HG02938 (cell line): ENCODE results near the gene ADAMTS4.

Experiments
- ATAC-seq: cut with Tn5 transposase; IDR thresholded peaks from one replicate; pipeline ENCODE4 v1.9.1; 2021; ENCODE audit warnings: mild to moderate bottlenecking, moderate library complexity; ENCODE audit not compliant: unreplicated experiment

Gene ADAMTS4

DNA sequence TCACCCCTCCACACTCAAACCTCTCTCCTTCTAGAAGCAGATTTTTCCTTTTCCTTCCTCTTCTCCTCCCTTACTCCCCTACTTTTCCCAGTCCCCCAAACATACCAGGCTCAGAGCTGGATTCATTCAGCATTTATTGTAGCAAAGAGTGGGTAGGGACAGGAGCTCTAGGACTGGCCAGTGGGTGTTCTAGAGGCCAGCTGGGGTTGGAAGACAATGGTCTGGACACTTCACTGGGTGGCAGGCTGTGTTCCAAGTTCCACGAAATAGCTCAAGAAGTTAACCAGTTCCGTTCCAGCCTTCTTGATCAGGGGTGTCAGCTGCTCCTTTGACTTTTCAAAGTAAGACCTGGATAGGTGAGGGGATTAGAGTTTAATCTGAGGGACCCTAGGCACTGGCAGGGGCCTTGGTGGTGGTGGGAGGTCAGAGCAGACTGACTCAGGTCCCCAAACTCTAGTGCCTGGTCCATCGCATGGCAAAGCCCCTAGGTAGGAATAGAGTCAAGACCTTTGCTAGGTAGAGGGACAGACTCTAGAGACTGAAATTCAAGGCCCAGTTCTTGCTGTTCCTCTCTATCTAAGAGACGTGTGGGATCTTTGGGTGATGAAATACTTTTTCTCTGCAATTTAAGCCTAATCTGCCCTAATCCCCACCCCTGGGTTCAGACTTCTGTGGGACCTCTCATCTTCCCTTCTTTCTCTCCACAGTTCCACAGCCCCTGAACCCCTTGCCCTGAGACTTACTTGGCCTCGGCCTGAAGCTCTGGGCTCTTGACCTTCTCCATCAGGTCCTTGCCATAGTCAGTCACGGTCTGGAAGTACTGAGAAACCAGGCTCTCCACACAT, 23.5 kb upstream of the ADAMTS4 start:
- ATAC-seq = no peak

GRCh38 chr1:161220002-161220401, 21.1 kb upstream of the ADAMTS4 start:
- ATAC-seq = no peak

DNA sequence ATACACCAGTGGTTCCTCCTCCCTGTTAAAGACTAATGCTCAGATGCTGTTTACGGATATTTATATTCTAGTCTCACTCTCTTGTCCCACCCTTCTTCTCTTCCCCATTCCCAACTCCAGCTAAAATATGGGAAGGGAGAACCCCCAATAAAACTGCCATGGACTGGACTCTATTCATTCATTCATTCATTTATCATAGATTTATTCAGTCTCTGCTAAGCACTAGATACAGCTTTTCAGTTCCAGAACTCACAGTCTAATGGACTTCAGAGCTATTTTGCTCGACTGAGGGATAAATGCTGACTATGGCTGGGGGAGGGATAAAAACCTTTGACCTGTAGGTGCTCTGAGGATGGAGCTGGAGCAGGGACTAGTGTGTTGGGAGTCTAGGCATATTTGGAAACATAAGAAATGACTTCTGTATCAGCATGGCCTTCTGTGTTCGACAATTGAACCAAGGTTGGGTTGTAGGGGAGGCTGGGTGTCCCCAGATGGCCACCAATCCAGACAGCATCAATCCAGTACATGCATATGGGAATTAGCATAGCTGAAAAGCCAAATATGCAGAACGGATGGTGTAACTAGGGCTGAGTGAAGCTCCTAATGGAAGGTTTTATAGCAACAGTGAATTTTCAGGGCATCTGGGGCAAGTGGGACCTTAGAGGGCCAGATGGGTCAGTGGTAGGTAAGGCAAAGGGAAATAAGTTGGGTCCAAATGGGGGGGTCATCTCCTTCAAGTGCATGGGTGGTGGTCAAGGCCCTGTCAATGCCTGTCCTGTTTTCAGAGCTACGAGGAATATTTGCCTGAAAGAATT, 20.4 kb upstream of the ADAMTS4 start:
- ATAC-seq = no peak

DNA sequence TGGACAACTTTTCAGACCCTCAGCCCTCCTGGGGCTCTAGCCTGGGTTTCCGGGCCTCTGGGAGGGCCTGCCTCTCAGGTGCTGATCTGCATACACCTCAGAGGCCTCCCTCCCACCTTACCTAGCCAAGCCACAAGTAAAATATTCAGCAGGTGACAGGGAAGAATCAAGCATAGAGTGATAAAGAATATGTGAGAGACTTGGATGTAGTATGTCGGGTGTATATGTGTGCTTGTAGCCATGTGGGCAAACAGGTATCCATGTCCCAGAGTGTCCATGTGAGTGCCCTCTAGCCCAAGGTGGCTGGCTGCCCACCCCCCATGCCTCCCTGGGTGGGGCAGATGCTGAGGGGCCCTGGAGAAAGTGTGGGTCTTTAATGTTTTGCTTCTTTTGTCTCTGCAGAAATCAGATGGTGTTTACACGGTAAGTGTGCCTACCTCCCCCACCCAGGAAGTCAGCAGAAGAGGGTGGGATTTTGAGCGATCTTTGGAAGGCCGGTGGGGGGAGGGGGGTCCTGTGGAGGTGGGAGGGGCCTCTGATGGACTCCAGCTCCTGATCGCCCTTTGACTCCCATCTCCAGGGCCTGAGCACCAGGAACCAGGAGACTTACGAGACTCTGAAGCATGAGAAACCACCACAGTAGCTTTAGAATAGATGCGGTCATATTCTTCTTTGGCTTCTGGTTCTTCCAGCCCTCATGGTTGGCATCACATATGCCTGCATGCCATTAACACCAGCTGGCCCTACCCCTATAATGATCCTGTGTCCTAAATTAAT, 19.6 kb upstream of the ADAMTS4 start:
- ATAC-seq = no peak

DNA sequence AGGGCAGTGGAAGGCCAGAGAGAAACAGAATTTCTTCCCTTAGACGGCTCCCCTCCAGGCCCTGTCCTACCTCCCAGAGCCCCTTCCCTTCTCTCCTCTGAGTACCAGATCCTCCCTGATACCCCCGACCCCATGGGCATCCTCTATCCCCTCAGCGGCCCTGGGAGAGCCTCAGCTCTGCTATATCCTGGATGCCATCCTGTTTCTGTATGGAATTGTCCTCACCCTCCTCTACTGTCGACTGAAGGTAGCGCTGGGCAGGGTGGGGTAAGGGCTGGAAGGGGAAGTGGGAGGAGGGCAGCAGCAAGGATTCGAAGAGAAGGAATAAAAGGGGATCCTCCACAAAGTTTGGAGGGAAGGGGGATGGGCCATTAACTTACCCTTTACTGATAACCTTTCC, 19.0 kb upstream of the ADAMTS4 start:
- ATAC-seq = no peak

- peak; percentile 91 for ATAC-seq
Observed at GRCh38 chr1:161216945-161217712, 18.3 kb upstream of the ADAMTS4 start.

- ATAC-seq = no peak
Observed at GRCh38 chr1:161215076-161215475, 16.2 kb upstream of the ADAMTS4 start, which contains the start of gene FCER1G. Gene FCER1G, plus strand, starts transcription at chr1:161215295. Its CDS starts 27 bp downstream, at chr1:161215322.

- ATAC-seq = no peak
Observed at GRCh38 chr1:161214369-161214768, 15.5 kb upstream of the ADAMTS4 start.

DNA sequence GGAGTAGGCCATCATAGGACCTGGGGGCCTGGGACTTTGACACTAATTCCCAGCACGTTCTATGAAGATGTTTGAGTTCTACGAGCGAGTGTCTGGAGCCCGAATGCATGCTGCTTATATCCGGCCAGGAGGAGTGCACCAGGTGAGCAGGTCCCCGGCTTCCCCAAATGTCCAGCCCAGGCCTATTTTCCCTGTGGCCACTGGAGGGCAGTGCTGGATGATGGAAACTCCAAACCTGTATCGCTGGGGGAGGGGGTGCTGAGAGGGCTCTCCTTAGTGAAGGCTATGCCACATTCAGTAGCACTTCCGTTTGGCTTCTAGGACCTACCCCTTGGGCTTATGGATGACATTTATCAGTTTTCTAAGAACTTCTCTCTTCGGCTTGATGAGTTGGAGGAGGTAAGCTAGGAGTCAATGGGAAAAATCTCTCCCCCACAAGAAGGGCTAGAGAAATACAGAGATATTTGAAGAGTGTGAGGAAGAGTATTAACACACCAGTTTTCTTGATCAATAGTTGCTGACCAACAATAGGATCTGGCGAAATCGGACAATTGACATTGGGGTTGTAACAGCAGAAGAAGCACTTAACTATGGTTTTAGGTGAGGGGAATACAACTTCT, 11.0 kb upstream of the ADAMTS4 start:
- peak; percentile 64 for ATAC-seq

DNA sequence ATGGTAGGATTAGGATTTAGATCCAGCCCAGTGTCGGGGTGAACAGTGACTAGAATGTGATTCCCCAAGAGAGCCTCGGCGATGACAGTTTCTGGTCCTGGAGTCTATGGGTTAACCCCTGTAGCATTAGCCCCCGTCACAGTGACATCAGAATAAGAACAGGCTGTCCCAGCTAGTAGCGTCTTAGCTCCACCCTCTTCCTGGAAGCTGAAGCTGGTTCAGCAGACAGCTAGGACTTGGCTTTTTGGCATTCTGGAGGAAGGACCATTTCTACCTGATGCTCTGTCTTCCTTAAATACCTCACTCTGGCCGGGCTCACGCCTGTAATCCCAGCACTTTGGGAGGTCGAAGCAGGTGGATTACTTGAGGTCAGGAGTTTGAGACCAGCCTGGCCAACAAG, 8.3 kb upstream of the ADAMTS4 start:
- no peak for ATAC-seq

DNA sequence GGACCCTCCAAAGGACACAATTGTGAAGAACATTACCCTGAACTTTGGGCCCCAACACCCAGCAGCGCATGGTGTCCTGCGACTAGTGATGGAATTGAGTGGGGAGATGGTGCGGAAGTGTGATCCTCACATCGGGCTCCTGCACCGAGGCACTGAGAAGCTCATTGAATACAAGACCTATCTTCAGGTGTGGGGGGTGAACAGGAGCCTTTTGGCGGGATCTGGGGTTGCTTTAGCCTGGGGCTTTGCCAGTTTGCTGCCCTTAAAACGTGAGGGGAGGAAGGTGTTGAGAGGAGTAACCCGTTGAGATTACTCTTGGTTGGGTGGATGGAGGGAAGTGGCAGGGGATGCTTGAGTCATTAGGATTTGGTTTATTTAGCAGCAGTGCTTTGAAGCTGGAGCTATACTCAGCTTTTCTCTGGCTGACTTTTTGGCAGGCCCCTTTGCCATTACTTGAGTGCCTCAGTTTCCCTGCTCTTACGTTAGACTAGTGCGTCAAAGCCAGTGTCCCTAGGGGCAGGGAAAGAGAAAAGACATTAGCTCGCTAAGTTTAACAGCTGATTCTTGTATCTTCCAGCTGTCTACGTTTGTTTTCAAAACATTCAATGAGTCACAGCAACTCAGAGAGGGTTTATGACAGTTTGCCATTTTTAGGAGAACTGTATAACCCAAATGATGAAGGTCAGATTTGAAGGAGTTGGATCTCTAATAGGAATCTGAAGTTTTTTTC, 7.7 kb upstream of the ADAMTS4 start:
- no peak for ATAC-seq

- peak; percentile 98 for ATAC-seq
Observed at GRCh38 chr1:161201836-161202712, 3.2 kb upstream of the ADAMTS4 start, which contains the start of gene NDUFS2. Gene NDUFS2, plus strand, starts transcription at chr1:161202367. Its CDS starts 19 bp downstream, at chr1:161202386.

- ATAC-seq = no peak
Observed at GRCh38 chr1:161200992-161201835, 2.4 kb upstream of the ADAMTS4 start.

- no peak for ATAC-seq
Observed at GRCh38 chr1:161200421-161200991, 1.7 kb upstream of the ADAMTS4 start.

GRCh38 chr1:161199506-161200139, 769 bp upstream of the ADAMTS4 start:
- ATAC-seq = no peak

DNA sequence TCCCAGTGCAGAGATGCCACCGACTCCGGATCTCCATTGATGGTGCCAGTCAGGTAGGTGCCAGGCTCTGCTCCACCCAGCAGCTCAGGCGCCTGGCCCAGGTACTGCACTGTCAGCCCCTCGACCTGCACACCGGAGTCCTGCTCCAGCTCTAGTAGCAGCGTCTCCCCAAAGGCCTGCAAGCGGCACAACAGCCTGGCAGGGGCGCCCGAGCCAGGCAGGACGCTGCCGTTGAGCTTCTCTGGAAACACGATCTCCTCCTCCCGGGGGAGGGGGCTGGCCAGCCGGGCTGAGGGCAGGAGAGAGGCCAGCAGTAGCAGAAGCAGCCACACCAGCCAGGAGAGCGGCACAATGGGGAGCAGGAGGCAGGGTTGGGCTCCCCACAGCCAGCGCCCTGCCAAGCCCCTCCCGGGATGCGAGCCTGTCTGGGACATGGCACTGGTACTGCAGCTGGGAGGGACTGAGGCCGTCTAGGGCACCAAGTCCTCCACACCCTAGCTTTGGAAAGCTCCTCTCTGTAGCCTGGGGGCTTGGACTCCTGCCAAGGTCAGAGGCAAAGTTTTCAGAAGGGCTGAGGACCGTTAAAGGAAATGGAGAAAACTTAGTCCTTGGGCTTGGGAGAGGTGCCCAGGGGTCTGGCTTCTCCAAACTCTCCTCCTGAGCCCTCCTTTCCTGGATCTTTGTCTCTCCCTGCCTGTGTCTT, 509 bp downstream of the ADAMTS4 start:
- ATAC-seq = no peak
